ENCODE results near the gene SF3B1. TPM values are rescaled to one million over a fixed set of nuclear protein-coding genes. Genes with fewer than 3 reads are reported as not detected.
A peak's percentile ranks its signal among the peaks of the same experiment; 100 is the strongest.

SF3B1 gene
- total and polyA plus RNA-seq, 2 of the 13 experiments (the other 11 are each of a cell fraction or from before 2014, with no cell fraction given), result 387 to 750 TPM

- TF ChIP-seq PRDM4 (CRISPR knock-in tag; IDR thresholded peaks at IDR 0.05; ENCODE audit: borderline replicate concordance) (no peak), SMAD3 (CRISPR knock-in tag; IDR thresholded peaks at IDR 0.05) (peak; percentile 58; the same call in 1 of the 2 replicates), ZNF431 (CRISPR knock-in tag; IDR thresholded peaks at IDR 0.05; ENCODE audit: borderline replicate concordance, low read depth) (no peak; the same call in 1 of the 2 replicates), ZSCAN21 (CRISPR knock-in tag; IDR thresholded peaks at IDR 0.05; ENCODE audit: borderline replicate concordance) (peak; percentile 84), ZNF850 (CRISPR knock-in tag; conservative IDR thresholded peaks at IDR 0.05) (no peak), MEF2D (CRISPR knock-in tag; IDR thresholded peaks at IDR 0.05) (peak; percentile 75), RELA (CRISPR knock-in tag; IDR thresholded peaks at IDR 0.05) (0 out of 2 replicates have a peak, but pooled peaks have one; percentile 23), ZNF274 (CRISPR knock-in tag; IDR thresholded peaks at IDR 0.05) (no peak), DNMT1 (CRISPR knock-in tag; IDR thresholded peaks at IDR 0.05) (peak; percentile 22; the same call in 1 of the 2 replicates), PAF1 (CRISPR knock-in tag; IDR thresholded peaks at IDR 0.05) (no peak), TMF1 (CRISPR knock-in tag; IDR thresholded peaks at IDR 0.05; ENCODE audit: low read depth) (peak; percentile 50; the same call in 1 of the 2 replicates), ZNF383 (CRISPR knock-in tag; IDR thresholded peaks at IDR 0.05; ENCODE audit: borderline replicate concordance) (peak; percentile 32; the same call in 1 of the 2 replicates), ATRX (CRISPR knock-in tag; IDR thresholded peaks at IDR 0.05; ENCODE audit: borderline replicate concordance) (no peak), ZNF333 (CRISPR knock-in tag; IDR thresholded peaks at IDR 0.05; ENCODE audit: borderline replicate concordance) (peak; percentile 83; the same call in 1 of the 2 replicates), FOXP1 (IDR thresholded peaks at IDR 0.05) (no peak), FOXP1 (CRISPR knock-in tag; IDR thresholded peaks at IDR 0.05) (peak; percentile 3; the same call in 1 of the 2 replicates), ZBTB1 (CRISPR knock-in tag; IDR thresholded peaks at IDR 0.05; ENCODE audit: borderline replicate concordance) (peak; percentile 84; the same call in 1 of the 2 replicates), GFI1 (CRISPR knock-in tag; IDR thresholded peaks at IDR 0.05; ENCODE audit: borderline replicate concordance) (0 out of 2 replicates have a peak, but pooled peaks have one; percentile 70), RXRB (CRISPR knock-in tag; IDR thresholded peaks at IDR 0.05; ENCODE audit: borderline replicate concordance) (0 out of 2 replicates have a peak, but pooled peaks have one; percentile 3), ZNF441 (CRISPR knock-in tag; IDR thresholded peaks at IDR 0.05; ENCODE audit: borderline replicate concordance) (peak; percentile 87; the same call in 1 of the 2 replicates), AGO1 (IDR thresholded peaks at IDR 0.05; ENCODE audit: low read depth, low read length, poor library complexity, severe bottlenecking) (peak; percentile 94), ZNF350 (CRISPR knock-in tag; IDR thresholded peaks at IDR 0.05; ENCODE audit: borderline replicate concordance, low read depth) (peak; percentile 95), MXD1 (CRISPR knock-in tag; IDR thresholded peaks at IDR 0.05) (0 out of 2 replicates have a peak, but pooled peaks have one; percentile 75), ELF3 (CRISPR knock-in tag; IDR thresholded peaks at IDR 0.05) (peak; percentile 94), SP5 (CRISPR knock-in tag; IDR thresholded peaks at IDR 0.05; ENCODE audit: borderline replicate concordance, low read depth) (peak; percentile 23; the same call in 1 of the 2 replicates), PLRG1 (conservative IDR thresholded peaks at IDR 0.05) (no peak), HMGA1 (CRISPR knock-in tag; conservative IDR thresholded peaks at IDR 0.05) (no peak), ZBTB25 (CRISPR knock-in tag; IDR thresholded peaks at IDR 0.05) (peak; percentile 64)
Measured at GRCh38 chr2:197453123-197453913, 18.5 kb upstream of the SF3B1 start, which contains the start of gene COQ10B (continued).
